OCI-LY3 (cell line): ENCODE results near the gene BORCS5.

Experiments
- CTCF ChIP-seq: fragments of 200-600, 300-600 bp; sonication (generic); IDR thresholded peaks from 2 replicates; pipeline ENCODE4 v1.5.1; 2014; ENCODE audit warnings: antibody characterized with exemption, low read length, low read depth
- EZH2phosphoT487 ChIP-seq: fragments of 200-600 bp; shearing (Covaris generic); IDR thresholded peaks from 2 replicates; pipeline ENCODE4 v1.6.1; 2018; ENCODE audit warnings: antibody characterized with exemption, mixed run types, low read depth

DNA sequence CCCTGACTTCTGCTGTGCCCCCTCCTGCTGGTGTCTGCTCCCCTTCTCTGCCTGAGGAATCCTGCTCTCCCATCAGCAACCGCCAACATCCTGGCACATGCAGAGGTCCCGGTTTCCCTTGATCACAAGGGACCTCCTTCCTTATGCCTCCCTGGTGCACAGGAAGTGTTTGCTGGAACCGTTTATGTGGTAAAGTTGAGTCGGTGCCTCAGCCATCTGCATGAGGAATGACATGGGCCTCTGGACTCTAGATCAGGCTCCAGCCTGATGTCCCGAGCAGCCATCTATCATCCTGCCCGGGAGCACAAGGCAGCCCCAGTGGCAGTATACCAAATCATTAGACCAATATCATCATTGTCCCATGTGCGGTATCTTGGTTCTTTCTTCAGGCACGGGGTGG, 90.4 kb downstream of the BORCS5 start:
- TF ChIP-seq CTCF (no peak), EZH2phosphoT487 (no peak)
